ENCODE measurements around the gene TLE7. TPM values are rescaled to one million over a fixed set of nuclear protein-coding genes. Genes with fewer than 3 reads are reported as not detected.

The TLE7 gene
- total and polyA plus RNA-seq, 2 donors (not counting 1 experiment from before 2014, with no cell fraction given): not detected

- no peak overlapping the region for H3K27ac ChIP-seq (ENCODE audit: insufficient read depth, low read length)
- no peaks in the 10 kb centered on the region for H3K79me2 ChIP-seq (ENCODE audit: control insufficient read depth, insufficient read depth, low read length)
- no peaks in the 10 kb centered on the region for H3K27me3 ChIP-seq (ENCODE audit: control insufficient read depth, insufficient read depth, low read length)
- no peaks in the 10 kb centered on the region for H3K9me3 ChIP-seq (ENCODE audit: control insufficient read depth, insufficient read depth, low read depth, low read length)
- no peaks in the 10 kb centered on the region for H3K36me3 ChIP-seq (ENCODE audit: control insufficient read depth, insufficient read depth, low read length)
- H3K4me1 ChIP-seq (ENCODE audit: control insufficient read depth, extremely low read depth, insufficient read depth, low read length): no peaks in the 10 kb centered on the region
- no peak for DNase-seq (ENCODE audit: low read depth in 2 of 2)
- H4K20me1 ChIP-seq (ENCODE audit: control insufficient read depth, extremely low read depth, insufficient read depth, low read length): no peaks in the 10 kb centered on the region
- H2AFZ ChIP-seq (ENCODE audit: low read length): no peak overlapping the region
- no peak overlapping the region for H3K9ac ChIP-seq (ENCODE audit: insufficient read depth, low read length)
- TF ChIP-seq CTCF (conservative IDR thresholded peaks at IDR 0.05 in 1 of 2, IDR thresholded peaks at IDR 0.05 in 1 of 2; ENCODE audit: low read depth in 1 of 2, low read length in 2 of 2): no peak
- TF ChIP-seq EZH2 (IDR thresholded peaks at IDR 0.05; ENCODE audit: low read length, missing control alignments): no peak
- no peak overlapping the region for H3K4me3 ChIP-seq (replicated peaks in 1 of 4; ENCODE audit: control extremely low read depth in 1 of 4, insufficient read depth in 1 of 4, low read depth in 3 of 4, low read length in 4 of 4)
- no peak overlapping the region for H3K4me2 ChIP-seq (ENCODE audit: extremely low read depth, insufficient read depth, low read length)
These were observed 37.5 kb downstream of the TLE7 start for GRCh38 chr16:71404364-71404763.

DNA sequence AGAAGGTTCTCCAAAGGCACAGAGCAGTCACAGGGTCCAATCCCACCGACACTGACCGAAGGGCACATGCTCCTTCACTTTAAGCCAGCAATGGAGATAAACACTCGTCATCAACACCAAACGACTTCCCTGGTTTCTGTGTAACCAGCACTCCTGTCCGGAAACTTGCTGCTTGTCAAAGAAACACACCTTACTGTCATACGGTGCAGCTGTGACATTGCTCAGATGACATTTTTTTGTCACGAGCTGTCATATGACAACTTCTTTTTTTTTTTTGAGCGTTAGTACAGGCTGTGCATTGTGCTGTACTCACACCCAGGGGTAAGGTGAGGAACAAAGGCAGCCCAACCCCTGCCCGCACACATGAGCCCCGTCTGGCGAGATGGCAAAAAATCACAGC, 39.2 kb downstream of the TLE7 start:
- TF ChIP-seq EZH2 (IDR thresholded peaks at IDR 0.05; ENCODE audit: low read length, missing control alignments) (no peak), CTCF (conservative IDR thresholded peaks at IDR 0.05 in 1 of 2, IDR thresholded peaks at IDR 0.05 in 1 of 2; ENCODE audit: low read depth in 1 of 2, low read length in 2 of 2) (no peak)
- DNase-seq (ENCODE audit: low read depth in 2 of 2): no peak
- H3K9ac ChIP-seq (ENCODE audit: insufficient read depth, low read length): no peak overlapping the region
- H3K4me1 ChIP-seq (ENCODE audit: control insufficient read depth, extremely low read depth, insufficient read depth, low read length): no peaks in the 10 kb centered on the region
- H3K36me3 ChIP-seq (ENCODE audit: control insufficient read depth, insufficient read depth, low read length): no peaks in the 10 kb centered on the region
- H3K4me3 ChIP-seq (replicated peaks in 1 of 4; ENCODE audit: control extremely low read depth in 1 of 4, insufficient read depth in 1 of 4, low read depth in 3 of 4, low read length in 4 of 4): no peak overlapping the region
- H4K20me1 ChIP-seq (ENCODE audit: control insufficient read depth, extremely low read depth, insufficient read depth, low read length): no peaks in the 10 kb centered on the region
- H2AFZ ChIP-seq (ENCODE audit: low read length): no peak overlapping the region
- no peaks in the 10 kb centered on the region for H3K9me3 ChIP-seq (ENCODE audit: control insufficient read depth, insufficient read depth, low read depth, low read length)
- H3K79me2 ChIP-seq (ENCODE audit: control insufficient read depth, insufficient read depth, low read length): no peaks in the 10 kb centered on the region
- H3K4me2 ChIP-seq (ENCODE audit: extremely low read depth, insufficient read depth, low read length): no peak overlapping the region
- H3K27me3 ChIP-seq (ENCODE audit: control insufficient read depth, insufficient read depth, low read length): no peaks in the 10 kb centered on the region
- H3K27ac ChIP-seq (ENCODE audit: insufficient read depth, low read length): no peak overlapping the region

DNA sequence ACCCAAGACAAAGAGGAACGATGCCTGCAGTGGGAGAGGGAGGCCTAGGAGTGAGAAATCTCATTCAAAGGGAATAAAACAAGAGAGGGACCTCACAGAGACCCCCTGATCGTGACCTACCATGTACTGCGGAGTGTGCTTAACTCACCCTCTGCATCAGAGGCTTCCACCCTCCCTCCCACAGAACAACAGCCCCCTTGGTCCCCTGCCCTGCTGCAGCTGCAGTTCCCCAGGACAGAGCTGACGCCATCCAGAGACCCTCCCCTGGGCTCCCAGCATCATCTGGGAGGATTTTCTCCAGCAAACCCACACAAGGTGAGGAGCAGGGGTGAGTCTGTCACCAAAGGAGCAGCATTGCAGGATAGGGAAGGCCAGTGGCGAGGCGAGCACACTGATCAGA, 39.8 kb downstream of the TLE7 start:
- H4K20me1 ChIP-seq (ENCODE audit: control insufficient read depth, extremely low read depth, insufficient read depth, low read length): no peaks in the 10 kb centered on the region
- H3K9ac ChIP-seq (ENCODE audit: insufficient read depth, low read length): no peak overlapping the region
- DNase-seq (ENCODE audit: low read depth in 2 of 2): no peak

More for the DNA sequence above, 39.8 kb downstream of the TLE7 start:
- Histone ChIP-seq H3K4me3 (replicated peaks in 1 of 4; ENCODE audit: control extremely low read depth in 1 of 4, insufficient read depth in 1 of 4, low read depth in 3 of 4, low read length in 4 of 4) (no peak overlapping the region), H2AFZ (ENCODE audit: low read length) (no peak overlapping the region), H3K27me3 (ENCODE audit: control insufficient read depth, insufficient read depth, low read length) (no peaks in the 10 kb centered on the region), H3K9me3 (ENCODE audit: control insufficient read depth, insufficient read depth, low read depth, low read length) (no peaks in the 10 kb centered on the region), H3K27ac (ENCODE audit: insufficient read depth, low read length) (no peak overlapping the region), H3K79me2 (ENCODE audit: control insufficient read depth, insufficient read depth, low read length) (no peaks in the 10 kb centered on the region), H3K36me3 (ENCODE audit: control insufficient read depth, insufficient read depth, low read length) (no peaks in the 10 kb centered on the region), H3K4me2 (ENCODE audit: extremely low read depth, insufficient read depth, low read length) (no peak overlapping the region), H3K4me1 (ENCODE audit: control insufficient read depth, extremely low read depth, insufficient read depth, low read length) (no peaks in the 10 kb centered on the region)
- TF ChIP-seq EZH2 (IDR thresholded peaks at IDR 0.05; ENCODE audit: low read length, missing control alignments) (no peak), CTCF (conservative IDR thresholded peaks at IDR 0.05 in 1 of 2, IDR thresholded peaks at IDR 0.05 in 1 of 2; ENCODE audit: low read depth in 1 of 2, low read length in 2 of 2) (no peak)
